K562 (cell line): ENCODE measurements around the gene MYOM3. TPM values are rescaled to one million over a fixed set of nuclear protein-coding genes. Genes with fewer than 3 reads are reported as not detected.

Experiments
- ATAC-seq: fragments of 200-7000 bp; cut with Tn5 transposase; 3 replicates; pipeline ENCODE4 v1.9.1; 2020; ENCODE audit warnings: moderate library complexity
- BruUV-seq: library from RNA; stranded (reverse); fragments of 400-500 nt; replicated peaks from 2 replicates; lab custom pipeline; 2021; lab: Mats Ljungman, UMichigan
- CTCF ChIA-PET: fragments of 300-600 bp; formaldehyde crosslinking; extraction: SDS; loops from one replicate; lab custom pipeline; 2021; ENCODE audit warnings: low intra/inter-chr PET ratio; lab: Yijun Ruan, JAX
- POLR2A ChIA-PET: fragments of 300-600, 350-650 bp; sonication (Branson Sonifier 250); formaldehyde crosslinking; extraction: SDS; loops from one replicate; lab custom pipeline; 2021; ENCODE audit warnings: antibody characterized with exemption, inconsistent platforms; lab: Yijun Ruan, JAX
- DNase-seq, 4 experiments: peaks; one replicate each; pipeline versions ENCODE4 v3.0.0 to v3.0.0-alpha.2; 2011 to 2018; ENCODE audit warnings: low spot score in 3 of 4, mixed read lengths in 3 of 4; ENCODE audit errors: extremely low read depth in 1 of 4
- FAIRE-seq: peaks from 2 replicates; lab custom pipeline; 2011; peaks lifted over from hg19 to GRCh38; lab: Jason Lieb, UNC
- H2AFZ ChIP-seq: 2 replicates; pipeline ENCODE4 v1.6.0; 2011; ENCODE audit warnings: low read depth, low read length, control low read depth, inconsistent platforms
- H3K27ac ChIP-seq: fragments of 200-600 bp; 3 replicates; pipeline ENCODE4 v1.8.0; 2011; ENCODE audit warnings: low read depth, mild to moderate bottlenecking, control low read depth, inconsistent platforms, low read length, moderate library complexity, mixed read lengths; ENCODE audit errors: extremely low read depth
- H3K27me3 ChIP-seq, 2 experiments: fragments of 300-600 bp in 1 of 2; 2 replicates in 1 of 2; 3 replicates in 1 of 2; pipeline versions ENCODE4 v1.6.0 to v1.8.0; 2011; ENCODE audit warnings: inconsistent platforms in 2 of 2, low read length in 2 of 2, mild to moderate bottlenecking in 1 of 2, mixed read lengths in 1 of 2, moderate library complexity in 1 of 2; ENCODE audit not compliant: control insufficient read depth in 2 of 2, insufficient read depth in 2 of 2
- H3K36me3 ChIP-seq: fragments of 300-600 bp; 3 replicates; pipeline ENCODE4 v1.8.0; 2011; ENCODE audit warnings: mild to moderate bottlenecking, low read length, inconsistent platforms; ENCODE audit not compliant: control insufficient read depth, insufficient read depth
- H3K4me1 ChIP-seq, 2 experiments: fragments of 200-600 bp in 1 of 2; replicated peaks in 1 of 2; 2 replicates in 1 of 2; 3 replicates in 1 of 2; pipeline versions ENCODE4 v1.5.1 to v1.8.0; 2011; ENCODE audit warnings: inconsistent platforms in 2 of 2, low read length in 2 of 2, mild to moderate bottlenecking in 1 of 2, mixed read lengths in 1 of 2, moderate library complexity in 1 of 2; ENCODE audit not compliant: control insufficient read depth in 2 of 2, insufficient read depth in 2 of 2
- H3K4me2 ChIP-seq: 2 replicates; pipeline ENCODE4 v1.6.1; 2011; ENCODE audit warnings: low read length, control low read depth, inconsistent platforms, mixed read lengths; ENCODE audit not compliant: insufficient read depth
- H3K4me3 ChIP-seq: fragments of 200-600 bp; sonication (generic), shearing (Covaris generic); 2 replicates; pipeline ENCODE4 v1.5.1; 2016; ENCODE audit warnings: control low read depth, inconsistent platforms
- H3K79me2 ChIP-seq: fragments of 200-600 bp; 3 replicates; pipeline ENCODE4 v1.8.0; 2011; ENCODE audit warnings: low read length, inconsistent platforms; ENCODE audit not compliant: control insufficient read depth, insufficient read depth
- H3K9ac ChIP-seq, 2 experiments: 2 replicates each; pipeline versions ENCODE4 v1.6.0 to v1.6.1; 2011; ENCODE audit warnings: low read depth in 2 of 2, low read length in 2 of 2, control low read depth in 1 of 2, inconsistent platforms in 1 of 2, mild to moderate bottlenecking in 1 of 2, mixed read lengths in 1 of 2; ENCODE audit not compliant: insufficient read depth in 1 of 2
- H3K9me1 ChIP-seq: one replicate; pipeline ENCODE4 v1.6.0; 2011; ENCODE audit warnings: inconsistent platforms, mild to moderate bottlenecking, low read length, moderate library complexity; ENCODE audit not compliant: control insufficient read depth, insufficient read depth
- H3K9me3 ChIP-seq: replicated peaks from 2 replicates; pipeline ENCODE4 v1.5.1; 2011; ENCODE audit warnings: low read depth, low read length, inconsistent platforms; ENCODE audit not compliant: control insufficient read depth, insufficient read depth
- H4K20me1 ChIP-seq: replicated peaks from 2 replicates; pipeline ENCODE4 v1.6.1; 2011; ENCODE audit warnings: low read length, inconsistent platforms, mixed read lengths; ENCODE audit not compliant: control insufficient read depth, insufficient read depth
- E2F8 ChIP-seq: fragments of 450-650 bp; IDR thresholded peaks from 2 replicates; pipeline ENCODE4 v1.7.1; 2018; ENCODE audit warnings: mild to moderate bottlenecking, low read depth; ENCODE audit not compliant: partially characterized antibody
- HMG20B ChIP-seq: fragments of 250-450 bp; sonication (Bioruptor Pico); IDR thresholded peaks from 2 replicates; pipeline ENCODE4 v1.5.0; 2021; ENCODE audit warnings: mild to moderate bottlenecking
- PKNOX1 ChIP-seq: fragments of 450-650 bp; IDR thresholded peaks from 2 replicates; pipeline ENCODE4 v1.6.1; 2016
- ZNF280A ChIP-seq: fragments of 450-650 bp; IDR thresholded peaks from 2 replicates; pipeline ENCODE4 v1.6.1; 2018; ENCODE audit warnings: mild to moderate bottlenecking, low read depth; ENCODE audit not compliant: partially characterized antibody
- WGBS: fragments of 100-300 bp; shearing (Covaris generic); methylation state at CpG from one replicate; pipeline ENCODE4 v1.1.6; 2016; ENCODE audit warnings: low coverage, mixed read lengths; ENCODE audit not compliant: insufficient coverage; ENCODE audit errors: missing lambda C conversion rate; 5-methylcytosine and 5-hydroxymethylcytosine counted together
- in situ Hi-C: fragments of 300-500 bp; cut with MboI; formaldehyde crosslinking; loops from 4 replicates; pipeline ENCODE4 v1.15.0; 2018; ENCODE audit warnings: inconsistent platforms, mixed read lengths
- intact Hi-C: fragments of 100-400 bp; cut with micrococcal nuclease; formaldehyde crosslinking; loops from 2 replicates; pipeline ENCODE4 v1.14.2; 2022
- polyA plus RNA-seq, 8 experiments: library from polyadenylated mRNA; depleted of rRNA in 4 of 8; stranded (reverse) in 5 of 8; unstranded in 3 of 8; fragments of >200 nt; fragmentation: Nextera tagmentation in 2 of 8; fragmentation: Illumina TruSeq in 1 of 8; extraction: Ambion mirVana in 2 of 8; extraction: Trizol in 1 of 8; gene quantifications; 2 replicates each; pipeline versions ENCODE4 v1.2.1 to v1.2.3, GENCODE V29; 2011 to 2014; ENCODE audit warnings: inconsistent platforms in 1 of 8, missing spikeins in 1 of 8
- total RNA-seq, 7 experiments: library from RNA; depleted of rRNA in 6 of 7; stranded (reverse); fragments of >200 nt in 6 of 7; fragmentation: Illumina TruSeq in 2 of 7; extraction: Trizol in 2 of 7; gene quantifications; 2 replicates each; pipeline versions ENCODE4 v1.2.1 to v1.2.3, GENCODE V29; 2011 to 2021; ENCODE audit warnings: low replicate concordance in 1 of 7

MYOM3 gene
- total and polyA plus RNA-seq, 9 of the 15 experiments (the other 6 are each of a cell fraction or from before 2014, with no cell fraction given): 0.01 TPM; not detected in 8

- ATAC-seq (no peak), DNase-seq (no peak), FAIRE-seq (no peak)
- H2AFZ ChIP-seq: no peak overlapping the region
- no peaks in the 10 kb centered on the region for H3K9me3 ChIP-seq
- H3K27me3 ChIP-seq: peaks cover 34 to 48% of the 10 kb centered on the region in 2 experiments; a peak in 4 of 5 replicates
- no TSS peak for BruUV-seq
- no peak overlapping the region for H3K9ac ChIP-seq
- H3K4me2 ChIP-seq: no peak overlapping the region
- no peaks in the 10 kb centered on the region for H3K79me2 ChIP-seq
- CTCF ChIA-PET: interaction anchor here (0.7 kb wide), 1 partner anchor 551 kb away, joined by 6 read pairs; no protein-coding TSS in a partner anchor
- peaks cover 13% of the 10 kb centered on the region; the same call in 1 of the 2 replicates for H4K20me1 ChIP-seq
- no peak overlapping the region for H3K4me3 ChIP-seq
- intact Hi-C loops: no loop called here
- POLR2A ChIA-PET: no interaction called here
- no peak overlapping the region for H3K27ac ChIP-seq
- TF ChIP-seq PKNOX1 (peak; percentile 43; the same call in 1 of the 2 replicates), E2F8 (no peak), ZNF280A (no peak), HMG20B (CRISPR knock-in tag) (no peak)
- H3K9me1 ChIP-seq: no peaks in the 10 kb centered on the region
- no peaks in the 10 kb centered on the region for H3K4me1 ChIP-seq
- 4% methylated on average over 15 of the region's 15 CpGs for WGBS
- no peaks in the 10 kb centered on the region for H3K36me3 ChIP-seq
- in situ Hi-C loops: no loop called here
Observed at GRCh38 chr1:24136956-24137539, 25.1 kb upstream of the MYOM3 start.
